Activated naive CD8-positive, alpha-beta T cell treated with anti-CD3 and anti-CD28 coated beads, Interleukin-2, amount 10 ng/mL, durations not matched to agents 7 days and 5 days (primary cell): ENCODE results near the gene ISLR. TPM values are rescaled to one million over a fixed set of nuclear protein-coding genes. Genes with fewer than 3 reads are reported as not detected.

Experiments
- ATAC-seq: fragments of 150-1000 bp; cut with Tn5 transposase; one replicate; pipeline ENCODE4 v1.10.0; 2021; ENCODE audit warnings: low read depth, moderate library complexity
- POLR2A ChIA-PET: fragments of 350-600 bp; sonication (Branson Sonifier 250); formaldehyde crosslinking; loops from one replicate; lab custom pipeline; 2021; ENCODE audit warnings: antibody characterized with exemption; lab: Charles Lee
- DNase-seq: peaks from one replicate; pipeline ENCODE4 v3.0.0; 2021
- H3K27ac Mint-ChIP-seq: one replicate; pipeline ENCODE4 v1.8.0; 2022; ENCODE audit warnings: mild to moderate bottlenecking, mixed read lengths
- H3K27me3 Mint-ChIP-seq: one replicate; pipeline ENCODE4 v1.8.0; 2022; ENCODE audit warnings: mild to moderate bottlenecking, moderate library complexity, mixed read lengths
- H3K36me3 Mint-ChIP-seq: one replicate; pipeline ENCODE4 v1.8.0; 2021; ENCODE audit warnings: mild to moderate bottlenecking, mixed read lengths
- H3K4me1 Mint-ChIP-seq: one replicate; pipeline ENCODE4 v1.8.0; 2021; ENCODE audit warnings: mixed read lengths
- H3K4me3 Mint-ChIP-seq: one replicate; pipeline ENCODE4 v1.8.0; 2022; ENCODE audit warnings: mild to moderate bottlenecking, moderate library complexity, mixed read lengths
- H3K9me3 Mint-ChIP-seq: one replicate; pipeline ENCODE4 v1.8.0; 2021; ENCODE audit warnings: mixed read lengths
- total RNA-seq, 2 experiments: library from RNA; stranded (reverse); gene quantifications; one replicate each; pipeline ENCODE4 v1.2.3, GENCODE V29; 2021

Gene ISLR
- total RNA-seq, 2 experiments from 2014 or later = not detected

- H3K9me3 Mint-ChIP-seq = no peaks in the 10 kb centered on the region
- H3K4me1 Mint-ChIP-seq = peaks cover 12% of the 10 kb centered on the region
- DNase-seq (no peak), ATAC-seq (no peak)
- POLR2A ChIA-PET = no interaction called here
- no peaks in the 10 kb centered on the region for H3K36me3 Mint-ChIP-seq
- H3K27me3 Mint-ChIP-seq = peaks cover 7% of the 10 kb centered on the region
- H3K4me3 Mint-ChIP-seq = no peak overlapping the region
- no peak overlapping the region for H3K27ac Mint-ChIP-seq
These were observed 27.4 kb downstream of the ISLR start for GRCh38 chr15:74200871-74201419.

- Mint-ChIP-seq H3K9me3 (no peaks in the 10 kb centered on the region), H3K27ac (no peak overlapping the region), H3K27me3 (peaks cover 7% of the 10 kb centered on the region), H3K4me1 (peaks cover 12% of the 10 kb centered on the region), H3K4me3 (no peak overlapping the region), H3K36me3 (no peaks in the 10 kb centered on the region)
- ATAC-seq (no peak), DNase-seq (no peak)
- POLR2A ChIA-PET = no interaction called here
These were observed 28.4 kb downstream of the ISLR start for GRCh38 chr15:74201710-74202420.

GRCh38 chr15:74202452-74203401, 29.2 kb downstream of the ISLR start, which contains the start of gene STRA6:
STRA6 (minus strand) TSS chr15:74202787; CDS start chr15:74202267, 520 bp downstream.
- Mint-ChIP-seq H3K27me3 (peaks cover 9% of the 10 kb centered on the region), H3K4me1 (peaks cover 12% of the 10 kb centered on the region), H3K27ac (no peak within 1 kb of the TSS), H3K9me3 (no peaks in the 10 kb centered on the region), H3K36me3 (no peaks in the 10 kb centered on the region), H3K4me3 (no peak within 1 kb of the TSS)
- DNase-seq (no peak), ATAC-seq (no peak)
- POLR2A ChIA-PET = no interaction called here

- Mint-ChIP-seq H3K27ac (no peak overlapping the region), H3K4me1 (peaks cover 12% of the 10 kb centered on the region), H3K36me3 (no peaks in the 10 kb centered on the region), H3K27me3 (peaks cover 10% of the 10 kb centered on the region), H3K9me3 (no peaks in the 10 kb centered on the region), H3K4me3 (no peak overlapping the region)
- DNase-seq (no peak), ATAC-seq (no peak)
- POLR2A ChIA-PET = no interaction called here
These were observed 30.5 kb downstream of the ISLR start for GRCh38 chr15:74203914-74204431.

- no peaks in the 10 kb centered on the region for H3K9me3 Mint-ChIP-seq
- no peak overlapping the region for H3K27ac Mint-ChIP-seq
- DNase-seq (no peak), ATAC-seq (no peak)
- H3K27me3 Mint-ChIP-seq = peaks cover 7% of the 10 kb centered on the region
- H3K36me3 Mint-ChIP-seq = no peaks in the 10 kb centered on the region
- no peak overlapping the region for H3K4me3 Mint-ChIP-seq
- POLR2A ChIA-PET = no interaction called here
- peaks cover 10% of the 10 kb centered on the region for H3K4me1 Mint-ChIP-seq
These were observed 32.1 kb downstream of the ISLR start for GRCh38 chr15:74205582-74205947.

- H3K4me3 Mint-ChIP-seq = no peak overlapping the region
- ATAC-seq = no peak
- peaks cover 7% of the 10 kb centered on the region for H3K27me3 Mint-ChIP-seq
- no peaks in the 10 kb centered on the region for H3K9me3 Mint-ChIP-seq
- H3K27ac Mint-ChIP-seq = no peak overlapping the region
- no peaks in the 10 kb centered on the region for H3K36me3 Mint-ChIP-seq
- peaks cover 9% of the 10 kb centered on the region for H3K4me1 Mint-ChIP-seq
- POLR2A ChIA-PET = no interaction called here
- DNase-seq = no peak
These were observed 33.3 kb downstream of the ISLR start for GRCh38 chr15:74206801-74207281.

- no peak for DNase-seq
- Mint-ChIP-seq H3K27ac (no peak overlapping the region), H3K4me1 (peaks cover 9% of the 10 kb centered on the region), H3K9me3 (no peaks in the 10 kb centered on the region), H3K36me3 (no peaks in the 10 kb centered on the region), H3K27me3 (peaks cover 7% of the 10 kb centered on the region), H3K4me3 (no peak overlapping the region)
- ATAC-seq = peak; percentile 21
- POLR2A ChIA-PET = no interaction called here
These were observed 34.3 kb downstream of the ISLR start for GRCh38 chr15:74207652-74208440.

- no peaks in the 10 kb centered on the region for H3K9me3 Mint-ChIP-seq
- ATAC-seq = no peak
These were observed 35.0 kb downstream of the ISLR start for GRCh38 chr15:74208496-74208895.

GRCh38 chr15:74208901-74209559, 35.5 kb downstream of the ISLR start:
- ATAC-seq (no peak), DNase-seq (no peak)
- no peak overlapping the region for H3K4me3 Mint-ChIP-seq
- peaks cover 3% of the 10 kb centered on the region for H3K27me3 Mint-ChIP-seq
- H3K27ac Mint-ChIP-seq = no peak overlapping the region
- no peaks in the 10 kb centered on the region for H3K9me3 Mint-ChIP-seq
- H3K4me1 Mint-ChIP-seq = peaks cover 9% of the 10 kb centered on the region
- POLR2A ChIA-PET = no interaction called here
- H3K36me3 Mint-ChIP-seq = no peaks in the 10 kb centered on the region

More at GRCh38 chr15:74208496-74208895, 35.0 kb downstream of the ISLR start:
- no peak overlapping the region for H3K4me3 Mint-ChIP-seq
- no peak for DNase-seq
- peaks cover 7% of the 10 kb centered on the region for H3K27me3 Mint-ChIP-seq
- H3K27ac Mint-ChIP-seq = no peak overlapping the region
- H3K36me3 Mint-ChIP-seq = no peaks in the 10 kb centered on the region
- H3K4me1 Mint-ChIP-seq = peaks cover 9% of the 10 kb centered on the region
- POLR2A ChIA-PET = no interaction called here

- Mint-ChIP-seq H3K36me3 (no peaks in the 10 kb centered on the region), H3K27me3 (peaks cover 3% of the 10 kb centered on the region), H3K9me3 (no peaks in the 10 kb centered on the region), H3K27ac (no peak overlapping the region), H3K4me3 (no peak overlapping the region), H3K4me1 (peaks cover 8% of the 10 kb centered on the region)
- ATAC-seq (no peak), DNase-seq (no peak)
- POLR2A ChIA-PET = no interaction called here
These were observed 36.0 kb downstream of the ISLR start for GRCh38 chr15:74209560-74209958.

- Mint-ChIP-seq H3K4me1 (peaks cover 3% of the 10 kb centered on the region), H3K27me3 (peaks cover 6% of the 10 kb centered on the region), H3K27ac (no peak overlapping the region), H3K36me3 (no peaks in the 10 kb centered on the region), H3K9me3 (no peaks in the 10 kb centered on the region), H3K4me3 (no peak overlapping the region)
- DNase-seq (no peak), ATAC-seq (no peak)
- POLR2A ChIA-PET = no interaction called here
These were observed 36.6 kb downstream of the ISLR start for GRCh38 chr15:74209997-74210671.

GRCh38 chr15:74210729-74211128, 37.2 kb downstream of the ISLR start:
- Mint-ChIP-seq H3K36me3 (no peaks in the 10 kb centered on the region), H3K27me3 (peaks cover 11% of the 10 kb centered on the region), H3K27ac (no peak overlapping the region), H3K9me3 (no peaks in the 10 kb centered on the region), H3K4me1 (no peaks in the 10 kb centered on the region), H3K4me3 (no peak overlapping the region)
- no peak for ATAC-seq
- DNase-seq = no peak
- POLR2A ChIA-PET = no interaction called here
